SK-N-SH treated with all-trans-retinoic acid at 6 μM for 48 hours (cell line): ENCODE measurements around the gene FAM98C.

Experiments
- ARNTL ChIP-seq: fragments of 450-650 bp; formaldehyde crosslinking; IDR thresholded peaks from 2 replicates; pipeline ENCODE4 v1.5.0; 2020; ENCODE audit warnings: low read depth, mild to moderate bottlenecking, moderate library complexity, borderline replicate concordance
- CSDC2 ChIP-seq: fragments of 250-450 bp; sonication (Bioruptor Pico); IDR thresholded peaks from 2 replicates; pipeline ENCODE4 v1.5.0; 2020; ENCODE audit warnings: mild to moderate bottlenecking, moderate library complexity
- ESRRG ChIP-seq: fragments of 250-450 bp; sonication (Bioruptor Pico); IDR thresholded peaks from 2 replicates; pipeline ENCODE4 v1.6.1; 2021; ENCODE audit warnings: mild to moderate bottlenecking

GRCh38 chr19:38375098-38375493 lies 27.8 kb upstream of the FAM98C start:
- TF ChIP-seq CSDC2 (no peak), ESRRG (CRISPR knock-in tag) (no peak), ARNTL (CRISPR knock-in tag) (no peak)
